K562 (cell line): Measurements from ENCODE around the gene SORCS1.

ENCODE experiments used
- ARHGAP35 ChIP-seq: fragments of 450-650 bp; IDR thresholded peaks from 2 replicates; pipeline ENCODE4 v1.6.1; 2018; ENCODE audit not compliant: partially characterized antibody
- EP300 ChIP-seq: IDR thresholded peaks from 2 replicates; pipeline ENCODE4 v1.6.1; 2012; ENCODE audit warnings: low read length, improper control_type of control experiment
- EZH2 ChIP-seq: IDR thresholded peaks from 2 replicates; pipeline ENCODE4 v1.6.1; 2012; ENCODE audit warnings: low read depth, mild to moderate bottlenecking, inconsistent platforms, low read length, borderline replicate concordance
- NBN ChIP-seq: fragments of 450-650 bp; IDR thresholded peaks from 2 replicates; pipeline ENCODE4 v1.6.1; 2016; ENCODE audit warnings: low read depth, mild to moderate bottlenecking
- POLR2AphosphoS2 ChIP-seq: IDR thresholded peaks from 2 replicates; pipeline ENCODE4 v1.6.1; 2012; ENCODE audit warnings: low read length, improper control_type of control experiment
- SPI1 ChIP-seq: IDR thresholded peaks from 2 replicates; pipeline ENCODE4 v1.6.1; 2011; ENCODE audit warnings: low read depth, low read length, control low read depth, borderline replicate concordance
- TF ChIP-seq, protein P1 (sequence below), 3 experiments: IDR thresholded peaks in 2 of 3; conservative IDR thresholded peaks in 1 of 3; 2 replicates each; pipeline ENCODE4 v1.5.1; 2011 to 2012; ENCODE audit warnings: low read length in 3 of 3, mild to moderate bottlenecking in 3 of 3, control low read depth in 2 of 3, improper control_type of control experiment in 1 of 3, inconsistent platforms in 1 of 3, low read depth in 1 of 3, mixed read lengths in 1 of 3, moderate library complexity in 1 of 3; ENCODE audit not compliant: insufficient read depth in 2 of 3
- TF ChIP-seq, protein P2 (sequence below): fragments of 450-650 bp; conservative IDR thresholded peaks from 2 replicates; pipeline ENCODE4 v1.6.1; 2016; ENCODE audit warnings: missing genetic modification characterization, low read depth, mild to moderate bottlenecking, missing compliant biosample characterization, moderate library complexity

- TF ChIP-seq EZH2: no peak
- TF ChIP-seq, protein P1, sequence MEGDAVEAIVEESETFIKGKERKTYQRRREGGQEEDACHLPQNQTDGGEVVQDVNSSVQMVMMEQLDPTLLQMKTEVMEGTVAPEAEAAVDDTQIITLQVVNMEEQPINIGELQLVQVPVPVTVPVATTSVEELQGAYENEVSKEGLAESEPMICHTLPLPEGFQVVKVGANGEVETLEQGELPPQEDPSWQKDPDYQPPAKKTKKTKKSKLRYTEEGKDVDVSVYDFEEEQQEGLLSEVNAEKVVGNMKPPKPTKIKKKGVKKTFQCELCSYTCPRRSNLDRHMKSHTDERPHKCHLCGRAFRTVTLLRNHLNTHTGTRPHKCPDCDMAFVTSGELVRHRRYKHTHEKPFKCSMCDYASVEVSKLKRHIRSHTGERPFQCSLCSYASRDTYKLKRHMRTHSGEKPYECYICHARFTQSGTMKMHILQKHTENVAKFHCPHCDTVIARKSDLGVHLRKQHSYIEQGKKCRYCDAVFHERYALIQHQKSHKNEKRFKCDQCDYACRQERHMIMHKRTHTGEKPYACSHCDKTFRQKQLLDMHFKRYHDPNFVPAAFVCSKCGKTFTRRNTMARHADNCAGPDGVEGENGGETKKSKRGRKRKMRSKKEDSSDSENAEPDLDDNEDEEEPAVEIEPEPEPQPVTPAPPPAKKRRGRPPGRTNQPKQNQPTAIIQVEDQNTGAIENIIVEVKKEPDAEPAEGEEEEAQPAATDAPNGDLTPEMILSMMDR (IDR thresholded peaks at IDR 0.05 in 2 of 3, conservative IDR thresholded peaks at IDR 0.05 in 1 of 3; ENCODE audit: insufficient read depth in 2 of 3, low read depth in 1 of 3, low read length in 3 of 3): no peak
- no peak for TF ChIP-seq POLR2AphosphoS2
- no peak for TF ChIP-seq EP300
- no peak for TF ChIP-seq ARHGAP35
- no peak for TF ChIP-seq SPI1
- no peak for TF ChIP-seq NBN
- TF ChIP-seq, protein P2, sequence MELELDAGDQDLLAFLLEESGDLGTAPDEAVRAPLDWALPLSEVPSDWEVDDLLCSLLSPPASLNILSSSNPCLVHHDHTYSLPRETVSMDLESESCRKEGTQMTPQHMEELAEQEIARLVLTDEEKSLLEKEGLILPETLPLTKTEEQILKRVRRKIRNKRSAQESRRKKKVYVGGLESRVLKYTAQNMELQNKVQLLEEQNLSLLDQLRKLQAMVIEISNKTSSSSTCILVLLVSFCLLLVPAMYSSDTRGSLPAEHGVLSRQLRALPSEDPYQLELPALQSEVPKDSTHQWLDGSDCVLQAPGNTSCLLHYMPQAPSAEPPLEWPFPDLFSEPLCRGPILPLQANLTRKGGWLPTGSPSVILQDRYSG (tag): no peak
Observed at GRCh38 chr10:106537866-106538265, 626.6 kb downstream of the SORCS1 start.
